PFSK-1 (cell line): ENCODE results near the gene TTC23L.

ENCODE experiments used
- FOXP2 ChIP-seq: optimal IDR thresholded peaks from 2 replicates; pipeline ENCODE3; 2011; ENCODE audit warnings: borderline replicate concordance, control low read depth, inconsistent platforms; ENCODE audit not compliant: insufficient read depth; ENCODE audit errors: extremely low read length, extremely low read depth
- POLR2AphosphoS5 ChIP-seq: IDR thresholded peaks from 2 replicates; pipeline ENCODE4 v1.6.1; 2012; ENCODE audit warnings: low read depth, mild to moderate bottlenecking, control low read depth, low read length, moderate library complexity
- SIN3A ChIP-seq: IDR thresholded peaks from 2 replicates; pipeline ENCODE4 v1.6.1; 2012; ENCODE audit warnings: mild to moderate bottlenecking, low read length, moderate library complexity, borderline replicate concordance; ENCODE audit not compliant: insufficient read depth
- TAF1 ChIP-seq: IDR thresholded peaks from 2 replicates; pipeline ENCODE4 v1.6.1; 2012; ENCODE audit warnings: low read length, control low read depth, borderline replicate concordance; ENCODE audit not compliant: insufficient read depth
- TF ChIP-seq, protein P1 (sequence below), 2 experiments: IDR thresholded peaks; 2 replicates each; pipeline versions ENCODE4 v1.6.1 to v1.8.0; 2011 to 2012; ENCODE audit warnings: low read depth in 2 of 2, low read length in 2 of 2, control low read depth in 1 of 2, inconsistent platforms in 1 of 2, mild to moderate bottlenecking in 1 of 2, moderate library complexity in 1 of 2; ENCODE audit not compliant: insufficient read depth in 1 of 2

The TTC23L gene

DNA sequence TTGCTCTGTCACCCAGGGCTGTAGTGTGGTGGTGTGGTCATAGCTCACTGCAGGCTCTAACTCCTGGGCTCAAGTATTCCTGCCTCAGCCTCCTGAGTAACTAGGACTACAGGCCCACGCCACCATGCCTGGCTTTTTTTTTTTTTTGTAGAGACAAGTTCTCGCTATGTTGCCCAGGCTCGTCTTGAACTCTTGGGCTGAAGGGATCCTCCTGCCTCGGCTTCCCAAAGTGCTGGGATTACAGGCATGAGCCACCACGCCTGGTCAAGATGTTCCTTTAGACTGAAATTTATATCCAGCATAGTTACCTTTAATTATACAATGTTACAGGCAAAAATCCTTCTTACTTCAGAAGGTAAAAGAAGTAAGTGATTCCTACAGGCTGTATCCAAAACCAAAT is 88.8 kb downstream of the TTC23L start:
- TF ChIP-seq TAF1 (no peak), POLR2AphosphoS5 (peak; percentile 7; the same call in 1 of the 2 replicates)

DNA sequence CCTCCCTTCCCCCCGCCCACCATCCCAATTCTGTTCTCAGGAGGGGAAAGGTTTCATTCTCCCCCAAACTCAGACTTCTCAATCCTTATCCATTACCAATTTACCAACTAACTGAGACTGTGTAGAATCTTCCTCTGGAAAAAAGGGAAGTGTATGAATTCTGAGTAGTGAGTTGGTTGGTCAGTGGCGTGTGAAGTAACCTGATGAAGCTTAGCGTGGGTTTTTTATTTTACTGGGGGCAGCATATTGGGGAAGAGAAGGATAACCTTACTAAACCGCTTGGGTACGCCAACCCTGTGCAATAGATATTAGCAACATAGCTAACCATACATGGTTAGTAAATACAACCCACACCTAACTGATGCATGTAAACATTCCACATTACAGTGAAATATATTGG is 89.3 kb downstream of the TTC23L start:
- TF ChIP-seq POLR2AphosphoS5 = no peak
- TF ChIP-seq TAF1 = no peak
- TF ChIP-seq FOXP2 = no peak
- TF ChIP-seq, protein P1, sequence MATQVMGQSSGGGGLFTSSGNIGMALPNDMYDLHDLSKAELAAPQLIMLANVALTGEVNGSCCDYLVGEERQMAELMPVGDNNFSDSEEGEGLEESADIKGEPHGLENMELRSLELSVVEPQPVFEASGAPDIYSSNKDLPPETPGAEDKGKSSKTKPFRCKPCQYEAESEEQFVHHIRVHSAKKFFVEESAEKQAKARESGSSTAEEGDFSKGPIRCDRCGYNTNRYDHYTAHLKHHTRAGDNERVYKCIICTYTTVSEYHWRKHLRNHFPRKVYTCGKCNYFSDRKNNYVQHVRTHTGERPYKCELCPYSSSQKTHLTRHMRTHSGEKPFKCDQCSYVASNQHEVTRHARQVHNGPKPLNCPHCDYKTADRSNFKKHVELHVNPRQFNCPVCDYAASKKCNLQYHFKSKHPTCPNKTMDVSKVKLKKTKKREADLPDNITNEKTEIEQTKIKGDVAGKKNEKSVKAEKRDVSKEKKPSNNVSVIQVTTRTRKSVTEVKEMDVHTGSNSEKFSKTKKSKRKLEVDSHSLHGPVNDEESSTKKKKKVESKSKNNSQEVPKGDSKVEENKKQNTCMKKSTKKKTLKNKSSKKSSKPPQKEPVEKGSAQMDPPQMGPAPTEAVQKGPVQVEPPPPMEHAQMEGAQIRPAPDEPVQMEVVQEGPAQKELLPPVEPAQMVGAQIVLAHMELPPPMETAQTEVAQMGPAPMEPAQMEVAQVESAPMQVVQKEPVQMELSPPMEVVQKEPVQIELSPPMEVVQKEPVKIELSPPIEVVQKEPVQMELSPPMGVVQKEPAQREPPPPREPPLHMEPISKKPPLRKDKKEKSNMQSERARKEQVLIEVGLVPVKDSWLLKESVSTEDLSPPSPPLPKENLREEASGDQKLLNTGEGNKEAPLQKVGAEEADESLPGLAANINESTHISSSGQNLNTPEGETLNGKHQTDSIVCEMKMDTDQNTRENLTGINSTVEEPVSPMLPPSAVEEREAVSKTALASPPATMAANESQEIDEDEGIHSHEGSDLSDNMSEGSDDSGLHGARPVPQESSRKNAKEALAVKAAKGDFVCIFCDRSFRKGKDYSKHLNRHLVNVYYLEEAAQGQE (IDR thresholded peaks at IDR 0.05; ENCODE audit: insufficient read depth in 1 of 2, low read depth in 2 of 2, low read length in 2 of 2) = no peak
- TF ChIP-seq SIN3A = no peak

DNA sequence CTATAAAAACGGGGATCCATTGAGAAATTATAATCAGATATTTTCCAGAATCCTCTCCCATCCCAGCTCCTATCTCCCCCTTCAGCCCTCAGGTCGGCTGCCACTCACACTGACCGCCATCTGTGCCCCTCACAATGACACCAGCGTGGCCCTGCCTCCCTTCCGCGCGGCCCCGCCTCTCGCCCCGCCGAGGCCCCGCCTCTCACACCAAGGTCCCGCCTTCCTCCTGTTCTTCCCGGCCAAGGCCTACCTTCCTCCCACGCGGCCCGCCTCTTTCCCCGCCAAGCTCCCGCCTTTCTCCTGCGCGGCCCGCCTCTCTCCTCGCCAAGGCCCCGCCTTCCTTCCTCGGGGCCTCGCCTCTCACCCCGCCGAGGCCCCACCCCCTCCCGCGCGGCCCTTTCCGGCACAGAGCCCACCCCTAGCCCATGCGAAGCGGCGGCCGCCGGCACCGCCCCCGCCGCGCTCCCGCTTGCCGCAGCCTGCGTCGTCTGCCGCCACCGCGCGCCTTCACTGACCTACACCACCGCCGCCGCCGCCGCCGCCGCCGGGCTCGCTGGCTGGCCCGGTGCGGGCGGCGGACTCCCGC is 90.3 kb downstream of the TTC23L start, which contains the start of gene DNAJC21:
Gene DNAJC21, plus strand, starts transcription at position 426 of the 586 bp plus-strand sequence. CDS start 261 bp downstream, outside the sequence.
- TF ChIP-seq POLR2AphosphoS5 = no peak; the same call in 1 of the 2 replicates
- TF ChIP-seq SIN3A = no peak
- TF ChIP-seq FOXP2 = peak; percentile 78
- TF ChIP-seq, protein P1 (IDR thresholded peaks at IDR 0.05; ENCODE audit: insufficient read depth in 1 of 2, low read depth in 2 of 2, low read length in 2 of 2) = no peak
- TF ChIP-seq TAF1 = no peak

DNA sequence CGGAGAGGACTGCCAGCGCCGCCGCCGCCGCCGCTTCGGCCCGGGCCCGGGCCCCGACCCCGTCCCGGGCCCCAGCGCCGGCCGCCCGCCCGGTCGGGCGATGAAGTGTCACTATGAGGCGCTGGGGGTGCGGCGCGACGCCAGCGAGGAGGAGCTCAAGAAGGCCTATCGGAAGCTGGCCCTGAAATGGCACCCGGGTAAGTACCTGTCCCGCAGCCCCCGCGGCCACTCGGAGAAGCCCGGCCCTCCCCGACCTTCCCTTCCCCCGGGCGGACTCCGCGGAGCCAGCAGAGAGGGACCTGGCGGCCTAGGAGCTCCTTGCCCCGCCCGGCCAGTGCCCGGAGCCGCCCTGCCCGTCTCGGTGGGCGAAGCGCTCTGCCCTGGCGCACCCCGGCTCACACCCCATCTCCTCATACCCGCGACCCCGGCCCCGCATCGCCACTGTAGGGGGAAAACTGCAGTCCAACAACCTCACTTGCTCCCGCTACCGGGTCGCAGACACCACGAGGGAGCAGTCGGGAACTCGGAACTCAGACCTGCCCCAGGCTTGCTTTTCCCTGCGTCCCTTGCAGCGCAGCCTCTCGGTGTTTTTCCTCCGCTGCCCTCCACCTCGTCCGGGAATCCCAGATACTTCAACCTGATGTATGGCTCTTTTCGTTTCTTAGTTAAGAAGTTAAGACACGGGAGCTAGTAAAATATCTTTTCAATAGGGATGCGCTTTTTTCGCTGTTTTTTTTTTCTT is 90.9 kb downstream of the TTC23L start:
- TF ChIP-seq, protein P1 (IDR thresholded peaks at IDR 0.05; ENCODE audit: insufficient read depth in 1 of 2, low read depth in 2 of 2, low read length in 2 of 2) = no peak
- TF ChIP-seq SIN3A (no peak), FOXP2 (no peak), POLR2AphosphoS5 (0 out of 2 replicates have a peak, but pooled peaks have one; percentile 22), TAF1 (no peak)

DNA sequence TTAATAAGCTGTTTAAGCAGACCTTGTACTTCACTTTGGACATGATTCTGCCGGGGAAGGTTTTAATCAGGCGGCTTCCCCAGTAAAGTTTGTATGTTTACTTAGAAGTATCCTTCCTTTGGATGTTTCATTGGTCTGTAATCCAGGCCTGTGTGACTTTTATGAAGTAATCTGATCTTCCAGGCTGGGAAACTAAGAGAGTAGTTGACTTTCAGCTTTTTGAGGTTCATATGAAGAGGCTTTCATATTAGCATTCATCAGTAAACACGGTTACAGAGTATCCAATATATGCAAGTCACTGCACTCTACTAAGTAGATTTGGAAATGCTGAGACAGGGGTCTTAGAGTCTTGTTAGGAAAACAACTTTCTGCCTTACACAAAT is 91.5 kb downstream of the TTC23L start:
- TF ChIP-seq, protein P1 (IDR thresholded peaks at IDR 0.05; ENCODE audit: insufficient read depth in 1 of 2, low read depth in 2 of 2, low read length in 2 of 2) = no peak
- TF ChIP-seq TAF1 = no peak
- no peak for TF ChIP-seq SIN3A
- TF ChIP-seq POLR2AphosphoS5 = no peak
- TF ChIP-seq FOXP2 = no peak
